HS-5 (cell line): ENCODE measurements around the gene COL4A2.
"Not testable (repeated sequence)": the region's sequence is repeated elsewhere in the genome, so short reads cannot be mapped to it uniquely, and the experiment has no call there.

ENCODE experiments used
- DNase-seq: peaks from one replicate; pipeline ENCODE4 v3.0.0-alpha.2; 2012; ENCODE audit warnings: low read depth

COL4A2 gene

GRCh38 chr13:110518571-110518970 lies 211.5 kb downstream of the COL4A2 start:
- DNase-seq: no peak

GRCh38 chr13:110519046-110519445 lies 212.0 kb downstream of the COL4A2 start:
- DNase-seq: no peak

DNA sequence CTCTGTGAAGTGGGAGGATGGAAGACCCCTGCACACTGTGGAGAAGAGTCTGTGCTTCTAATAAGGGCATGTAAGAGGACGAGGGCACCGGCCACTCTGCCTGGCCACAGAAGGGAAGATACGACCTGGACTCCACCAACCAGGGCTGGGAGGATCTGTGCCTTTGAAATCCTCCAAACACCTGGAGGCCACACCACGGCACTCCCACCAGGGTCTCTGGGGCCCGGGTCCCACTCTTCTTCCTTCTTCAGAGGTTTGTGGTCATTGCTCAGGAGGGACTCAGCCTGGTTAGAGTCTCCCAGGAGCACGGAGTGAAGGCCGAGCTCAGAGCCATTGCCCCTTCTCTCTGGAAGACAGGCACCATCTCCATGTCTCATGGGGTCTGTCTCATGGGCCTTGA lies 212.4 kb downstream of the COL4A2 start:
- no peak for DNase-seq

DNA sequence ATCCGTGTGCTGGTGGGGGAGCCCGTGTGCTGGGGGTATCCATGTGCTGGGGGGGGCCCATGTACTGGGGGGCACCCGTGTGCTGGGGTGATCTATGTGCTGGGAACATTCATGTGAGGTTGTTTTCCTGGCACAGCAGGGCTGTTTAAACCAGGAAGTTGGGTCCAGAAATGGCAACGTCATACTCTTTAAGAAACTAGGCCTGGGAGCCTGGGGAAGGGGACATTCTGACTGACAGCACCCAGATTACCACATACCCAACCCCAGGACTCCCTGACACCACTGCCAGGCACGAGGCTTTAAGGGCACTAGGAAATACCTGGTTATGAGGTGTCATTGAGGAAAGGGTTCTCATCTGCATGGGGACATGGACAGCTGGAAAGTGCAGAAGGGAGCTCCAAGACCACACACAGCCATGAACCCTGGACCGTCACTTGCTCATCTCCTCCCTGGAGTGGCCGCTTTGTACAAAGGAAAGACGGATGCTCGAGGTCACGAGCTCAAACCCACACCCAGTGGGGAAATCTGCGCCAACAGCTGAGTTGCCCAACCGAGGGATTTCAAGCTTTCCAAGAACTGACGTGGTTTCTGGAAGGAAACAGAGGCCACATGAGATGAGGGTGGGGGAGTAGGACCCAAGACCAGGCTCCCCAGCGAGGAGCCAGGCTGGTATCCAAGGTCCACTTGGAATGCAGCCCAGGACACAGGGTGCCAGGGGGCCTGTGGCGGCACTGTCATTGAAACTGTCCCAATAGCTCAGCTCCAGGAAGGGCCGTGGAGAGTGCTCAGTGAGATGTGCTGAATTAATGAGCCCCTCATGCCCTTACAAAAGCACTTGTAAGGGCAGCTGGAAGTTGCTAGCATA lies 213.6 kb downstream of the COL4A2 start:
- no peak for DNase-seq

DNA sequence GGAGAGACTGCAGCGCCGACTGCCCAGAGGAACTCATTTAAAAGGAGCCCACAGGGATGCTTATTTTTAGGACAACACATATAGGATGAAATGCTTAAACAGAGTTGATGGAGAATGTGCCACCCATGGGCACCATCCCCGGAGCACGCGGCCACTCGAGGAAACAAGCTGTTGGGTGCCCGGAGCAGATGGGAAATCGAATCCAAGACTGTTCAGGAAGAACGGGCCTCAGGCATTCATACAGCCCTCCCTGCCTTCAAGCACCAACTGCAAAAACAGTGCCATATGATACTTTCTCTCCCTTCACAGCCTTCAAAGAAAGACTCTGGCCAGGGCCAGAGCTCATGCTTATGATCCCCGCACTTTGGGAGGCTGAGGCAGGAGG lies 214.2 kb downstream of the COL4A2 start:
- DNase-seq: no peak

DNA sequence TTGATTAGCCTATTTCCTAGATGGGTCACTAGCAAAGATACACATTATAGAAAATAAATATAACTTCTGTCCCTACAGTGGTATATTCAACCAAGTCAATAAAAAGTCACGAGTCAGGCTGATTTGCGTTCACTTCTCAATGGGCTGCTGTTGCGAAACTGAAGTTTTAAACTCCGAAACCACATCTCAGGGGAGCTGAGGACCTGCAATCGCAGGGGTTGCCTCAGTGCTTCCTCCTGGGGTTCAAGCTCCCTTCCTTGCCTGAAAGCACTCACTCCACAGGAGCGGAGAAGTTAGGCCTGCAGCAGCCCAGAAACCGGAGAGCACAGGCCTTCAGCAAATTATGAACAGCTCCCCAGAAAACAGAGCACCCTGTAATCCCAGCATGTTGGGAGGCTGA lies 214.9 kb downstream of the COL4A2 start:
- no peak for DNase-seq

DNA sequence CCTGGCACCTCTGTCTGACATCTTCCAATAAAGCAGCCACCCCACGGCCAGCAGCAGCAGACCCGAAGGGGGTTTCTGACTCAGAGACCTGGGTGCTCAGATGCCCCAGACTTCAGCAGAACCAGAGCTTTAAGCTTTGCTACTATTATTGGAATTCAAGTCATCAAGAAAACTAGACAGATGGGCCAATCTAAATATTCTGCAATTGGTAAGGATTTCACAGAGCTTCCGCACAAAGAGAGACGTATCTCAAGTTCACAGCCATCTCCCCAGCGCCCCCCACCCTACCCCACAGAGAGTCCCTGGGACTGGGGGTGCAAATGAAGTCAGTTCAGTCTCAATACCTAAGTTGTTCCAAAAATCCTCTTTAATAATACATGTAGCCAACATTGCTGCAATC lies 215.6 kb downstream of the COL4A2 start:
- no peak for DNase-seq

DNA sequence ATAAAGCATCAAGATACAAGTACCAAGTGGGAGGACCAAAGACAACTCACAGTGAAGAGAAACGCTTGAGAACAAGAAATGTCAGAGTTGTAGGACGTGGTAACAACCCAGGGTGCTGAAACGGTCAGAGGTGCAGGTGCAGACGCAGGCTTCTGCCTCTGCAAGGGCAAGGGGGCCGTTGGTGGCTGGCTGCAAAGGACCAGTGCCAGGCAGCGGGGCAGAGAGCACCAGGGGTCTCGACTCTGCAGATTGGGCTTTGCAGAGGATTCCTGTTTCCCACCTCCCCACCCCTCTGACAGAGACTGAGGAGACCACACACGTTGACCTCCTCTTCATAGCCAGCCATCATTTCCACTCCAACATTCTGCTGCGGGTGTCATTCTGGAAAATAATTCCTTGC lies 216.1 kb downstream of the COL4A2 start:
- no peak for DNase-seq

GRCh38 chr13:110523838-110524540 lies 216.9 kb downstream of the COL4A2 start:
- no peak for DNase-seq

- DNase-seq: no peak
Observed at GRCh38 chr13:110524541-110525257, 217.6 kb downstream of the COL4A2 start.

DNA sequence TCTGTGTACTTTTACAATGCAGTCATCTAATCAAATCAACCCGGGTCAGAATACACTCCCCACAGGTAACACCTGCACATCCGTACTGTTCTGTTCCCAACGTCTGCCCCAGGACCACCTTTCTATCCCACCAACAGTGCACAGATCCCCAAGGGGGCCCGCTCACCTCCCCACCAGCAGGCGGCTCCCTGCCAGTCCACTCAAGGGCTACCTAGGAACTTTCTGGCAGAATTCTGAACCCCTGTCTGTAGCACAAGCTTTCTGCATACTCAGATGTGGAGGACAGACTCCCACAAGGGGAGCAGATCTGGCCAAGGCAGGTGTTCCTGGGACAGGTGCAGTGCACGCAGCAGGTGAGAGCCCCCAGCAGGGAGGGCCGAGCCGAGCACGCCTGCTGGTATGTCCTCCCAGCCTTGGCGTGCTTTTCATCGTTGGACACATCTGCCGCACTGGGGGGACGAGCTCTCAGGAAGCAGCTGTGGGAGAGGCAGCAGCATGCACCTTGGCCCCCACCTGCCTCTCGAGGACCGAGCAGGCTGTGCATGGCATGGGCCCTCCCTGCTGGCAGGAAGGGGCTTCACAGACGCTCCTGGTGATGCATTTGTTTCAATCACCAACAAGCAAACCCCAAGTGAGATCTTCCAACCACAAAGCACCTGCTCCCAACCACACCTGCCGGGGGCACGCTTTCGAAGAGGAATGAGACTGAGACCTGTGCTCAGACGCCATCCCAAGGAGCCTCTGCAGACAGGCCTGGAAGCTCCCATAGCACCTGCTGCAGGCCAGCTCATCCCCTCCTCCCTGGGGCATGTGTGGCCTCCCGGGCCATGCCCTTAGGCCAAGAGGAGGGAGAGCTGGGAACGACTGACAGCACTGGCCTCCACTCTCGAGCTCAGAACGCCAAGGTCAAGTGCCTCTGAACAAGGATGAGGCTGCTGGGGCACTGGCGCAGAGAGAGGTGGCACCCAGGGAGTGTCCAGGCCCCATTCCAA lies 218.5 kb downstream of the COL4A2 start:
- no peak for DNase-seq

DNA sequence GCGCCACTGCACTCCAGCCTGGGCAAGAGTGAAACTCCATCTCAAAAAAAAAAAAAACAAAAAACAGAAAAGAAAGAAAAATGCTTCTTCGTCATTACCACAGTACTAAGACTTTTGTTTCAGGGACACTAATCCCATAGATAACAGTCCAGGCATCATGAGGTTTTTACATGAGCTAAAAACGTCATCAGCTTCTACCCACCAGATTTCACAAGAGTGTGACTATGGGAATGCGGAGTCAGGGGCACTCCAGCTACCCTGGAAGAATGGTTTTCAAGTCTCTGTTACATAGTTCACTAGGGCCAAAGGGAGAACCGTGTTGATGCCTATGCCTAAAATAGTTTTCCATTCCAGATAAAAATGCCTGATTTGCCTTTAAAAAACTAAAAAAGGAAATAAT lies 221.3 kb downstream of the COL4A2 start:
- DNase-seq: no peak

DNA sequence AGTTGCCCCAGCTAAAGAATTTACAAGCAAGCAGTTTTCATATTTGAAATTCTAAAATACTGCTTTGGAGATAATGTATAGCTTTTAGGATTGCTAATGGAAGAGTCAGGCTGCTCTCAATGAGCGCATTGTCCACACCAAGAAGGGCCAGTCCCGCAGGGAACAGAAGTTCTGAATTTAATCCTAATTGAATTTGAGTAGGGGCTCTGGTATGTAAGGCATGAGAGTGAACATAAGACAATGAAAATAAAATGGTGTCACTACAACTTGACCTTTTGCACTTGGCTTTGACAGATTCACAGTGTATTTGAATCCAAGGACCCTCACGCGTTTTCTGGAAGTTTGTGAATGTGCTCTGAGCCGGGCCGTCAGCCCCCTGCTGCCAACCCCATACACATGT lies 221.8 kb downstream of the COL4A2 start:
- no peak for DNase-seq

GRCh38 chr13:110529522-110530311 lies 222.6 kb downstream of the COL4A2 start:
- DNase-seq: no peak

GRCh38 chr13:110531100-110531499 lies 224.0 kb downstream of the COL4A2 start:
- DNase-seq: no peak

GRCh38 chr13:110531671-110532083 lies 224.6 kb downstream of the COL4A2 start:
- no peak for DNase-seq

DNA sequence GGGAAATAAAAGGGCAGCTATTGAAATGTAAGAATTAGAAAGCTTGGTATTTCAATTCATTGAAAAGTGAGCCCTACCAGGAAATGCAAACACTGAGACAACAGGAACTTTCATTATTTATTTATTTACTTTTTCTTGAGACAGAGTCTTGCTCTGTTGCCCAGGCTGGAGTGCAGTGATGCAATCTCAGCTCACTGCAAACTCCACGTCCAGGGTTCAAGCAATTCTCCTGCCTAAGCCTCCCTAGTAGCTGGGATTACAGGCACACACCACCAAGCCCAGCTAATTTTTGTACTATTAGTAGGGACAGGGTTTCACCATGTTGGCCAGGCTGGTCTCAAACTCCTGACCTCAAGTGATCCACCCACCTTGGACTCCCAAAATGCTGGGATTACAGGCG lies 225.2 kb downstream of the COL4A2 start:
- DNase-seq: not testable (repeated sequence)

GRCh38 chr13:110533771-110534670 lies 226.9 kb downstream of the COL4A2 start:
- no peak for DNase-seq

DNA sequence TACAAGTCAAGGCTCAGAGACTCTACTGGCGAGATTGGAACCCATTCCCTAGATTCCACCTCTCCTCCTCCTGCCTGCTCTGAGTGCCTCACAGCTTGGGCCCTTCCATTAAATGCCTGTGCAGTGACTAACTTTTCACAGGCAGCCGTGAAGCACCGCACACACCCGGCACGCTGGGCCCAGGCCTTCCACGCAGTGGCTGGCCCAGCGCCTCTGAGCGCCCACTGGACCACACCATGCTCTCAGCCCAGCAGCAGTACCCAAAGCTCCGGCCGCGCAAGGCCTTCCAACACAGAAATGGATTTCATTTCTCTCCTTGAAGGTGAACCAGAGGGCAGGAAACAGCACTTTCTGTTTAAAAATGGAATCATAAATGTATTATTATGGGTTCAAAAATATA lies 228.4 kb downstream of the COL4A2 start:
- DNase-seq: no peak
